GM12878 (cell line): ENCODE data around the gene GAS2. TPM values are rescaled to one million over a fixed set of nuclear protein-coding genes. Genes with fewer than 3 reads are reported as not detected.

Source experiments
- ATAC-seq: fragments of 200-7000 bp; cut with Tn5 transposase; 3 replicates; pipeline ENCODE4 v1.9.1; 2020; ENCODE audit warnings: mild to moderate bottlenecking, moderate library complexity
- BruUV-seq: library from RNA; stranded (reverse); fragments of 400-500 nt; replicated peaks from 2 replicates; lab custom pipeline; 2021; lab: Mats Ljungman, UMichigan
- CTCF ChIA-PET: fragments of 300-600 bp; sonication (Branson Sonifier 250); formaldehyde crosslinking; extraction: SDS; loops from one replicate; lab custom pipeline; 2021; ENCODE audit warnings: inconsistent platforms; lab: Yijun Ruan, JAX
- POLR2A ChIA-PET: fragments of 350-600 bp; formaldehyde crosslinking; extraction: SDS; loops from one replicate; lab custom pipeline; 2021; ENCODE audit warnings: inconsistent platforms; lab: Charles Lee
- RAD21 ChIA-PET: fragments of 300-600 bp; sonication (Branson Sonifier 250); formaldehyde crosslinking; loops from one replicate; lab custom pipeline; 2023; ENCODE audit warnings: antibody characterized with exemption; ENCODE audit not compliant: unreplicated experiment; lab: Charles Lee
- SMC1A ChIA-PET: fragments of 300-600 bp; sonication (Branson Sonifier 250); formaldehyde crosslinking; loops from one replicate; lab custom pipeline; 2023; ENCODE audit not compliant: unreplicated experiment, uncharacterized antibody; lab: Charles Lee
- DNase-seq: peaks from one replicate; pipeline ENCODE4 v3.0.0-alpha.2; 2011; ENCODE audit warnings: low read depth, low spot score
- FAIRE-seq: peaks from 3 replicates; lab custom pipeline; 2011; peaks lifted over from hg19 to GRCh38; lab: Jason Lieb, UNC
- H2AFZ ChIP-seq: 2 replicates; pipeline ENCODE4 v1.6.0; 2011; ENCODE audit warnings: low read depth, low read length, control low read depth; ENCODE audit not compliant: control insufficient read depth
- H3K27ac ChIP-seq: 2 replicates; pipeline ENCODE4 v1.5.1; 2011; ENCODE audit warnings: control low read depth; ENCODE audit not compliant: control insufficient read depth, insufficient read depth
- H3K27me3 ChIP-seq, 2 experiments: replicated peaks in 1 of 2; 2 replicates each; pipeline versions ENCODE4 v1.6.0 to v1.6.1; 2011; ENCODE audit warnings: low read length in 1 of 2; ENCODE audit not compliant: control insufficient read depth in 2 of 2, insufficient read depth in 2 of 2
- H3K36me3 ChIP-seq, 2 experiments: 2 replicates each; pipeline ENCODE4 v1.5.1; 2011; ENCODE audit warnings: low read length in 1 of 2; ENCODE audit not compliant: control insufficient read depth in 2 of 2, insufficient read depth in 2 of 2
- H3K4me1 ChIP-seq: 2 replicates; pipeline ENCODE4 v1.6.1; 2011; ENCODE audit warnings: mild to moderate bottlenecking, low read length, moderate library complexity, mixed read lengths; ENCODE audit not compliant: control insufficient read depth, insufficient read depth
- H3K4me2 ChIP-seq: 2 replicates; pipeline ENCODE4 v1.6.0; 2011; ENCODE audit warnings: control low read depth; ENCODE audit not compliant: control insufficient read depth, insufficient read depth
- H3K4me3 ChIP-seq: fragments of 200-600 bp; sonication (generic); 2 replicates; pipeline ENCODE4 v1.5.1; 2016
- H3K79me2 ChIP-seq: 2 replicates; pipeline ENCODE4 v1.6.0; 2011; ENCODE audit warnings: low read length; ENCODE audit not compliant: control insufficient read depth, insufficient read depth
- H3K9ac ChIP-seq: 2 replicates; pipeline ENCODE4 v1.8.0; 2011; ENCODE audit warnings: low read length, control low read depth, mixed read lengths; ENCODE audit not compliant: control insufficient read depth, insufficient read depth
- H3K9me3 ChIP-seq: replicated peaks from 3 replicates; pipeline ENCODE4 v1.5.1; 2011; ENCODE audit warnings: mild to moderate bottlenecking, low read length; ENCODE audit not compliant: control insufficient read depth, insufficient read depth
- H4K20me1 ChIP-seq: 2 replicates; pipeline ENCODE4 v1.6.0; 2011; ENCODE audit not compliant: control insufficient read depth, insufficient read depth
- ASH2L ChIP-seq: fragments of 300-600, 200-600 bp; sonication (generic); IDR thresholded peaks from 2 replicates; pipeline ENCODE4 v1.6.1; 2017; ENCODE audit warnings: low read depth, mild to moderate bottlenecking, borderline replicate concordance
- CHD2 ChIP-seq: IDR thresholded peaks from 2 replicates; pipeline ENCODE4 v1.6.1; 2011; ENCODE audit warnings: low read depth, low read length, improper control_type of control experiment, borderline replicate concordance
- IRF3 ChIP-seq: fragments of 450-650 bp; IDR thresholded peaks from 2 replicates; pipeline ENCODE4 v1.6.1; 2014; ENCODE audit warnings: mild to moderate bottlenecking
- NRF1 ChIP-seq: conservative IDR thresholded peaks from 2 replicates; pipeline ENCODE4 v1.6.1; 2011; ENCODE audit warnings: mild to moderate bottlenecking, low read depth, low read length, improper control_type of control experiment
- POLR2A ChIP-seq: IDR thresholded peaks from 2 replicates; pipeline ENCODE4 v1.6.1; 2011; ENCODE audit warnings: low read depth, mild to moderate bottlenecking, low read length
- SIX5 ChIP-seq: IDR thresholded peaks from 2 replicates; pipeline ENCODE4 v1.6.1; 2011; ENCODE audit warnings: mild to moderate bottlenecking, low read depth, low read length, moderate library complexity; ENCODE audit not compliant: severe bottlenecking
- SMAD5 ChIP-seq: IDR thresholded peaks from 2 replicates; pipeline ENCODE4 v1.6.1; 2016; ENCODE audit warnings: antibody characterized with exemption, low read depth
- SMARCA5 ChIP-seq: fragments of 450-650 bp; IDR thresholded peaks from 2 replicates; pipeline ENCODE4 v1.6.1; 2017; ENCODE audit warnings: mild to moderate bottlenecking
- WRNIP1 ChIP-seq: IDR thresholded peaks from 2 replicates; pipeline ENCODE4 v1.6.1; 2011; ENCODE audit warnings: low read depth, low read length, improper control_type of control experiment, borderline replicate concordance
- ZBTB33 ChIP-seq: fragments of 450-650 bp; IDR thresholded peaks from 2 replicates; pipeline ENCODE4 v1.6.1; 2017; ENCODE audit warnings: mild to moderate bottlenecking
- ZBTB40 ChIP-seq: fragments of 450-650 bp; IDR thresholded peaks from 2 replicates; pipeline ENCODE4 v1.6.1; 2016; ENCODE audit warnings: mild to moderate bottlenecking, moderate library complexity, borderline replicate concordance
- ZNF592 ChIP-seq: fragments of 450-650 bp; IDR thresholded peaks from 2 replicates; pipeline ENCODE4 v1.6.1; 2017; ENCODE audit warnings: mild to moderate bottlenecking, moderate library complexity
- WGBS: methylation state at CpG from one replicate; pipeline ENCODE4 v1.1.6; 2016; ENCODE audit warnings: low lambda C conversion rate; ENCODE audit not compliant: insufficient replicate concordance, insufficient coverage; ENCODE audit errors: missing lambda C conversion rate; 5-methylcytosine and 5-hydroxymethylcytosine counted together
- in situ Hi-C: fragments of 300-500 bp; cut with MboI; formaldehyde crosslinking; loops from 9 replicates; pipeline ENCODE4 v1.14.3; 2018; ENCODE audit warnings: mixed read lengths
- intact Hi-C: fragments of 100-400 bp; cut with micrococcal nuclease; formaldehyde crosslinking; loops from one replicate; pipeline ENCODE4 v1.14.2; 2022; ENCODE audit not compliant: unreplicated experiment
- polyA plus RNA-seq, 11 experiments: library from polyadenylated mRNA; depleted of rRNA in 4 of 11; unstranded in 6 of 11; stranded (reverse) in 5 of 11; fragments of >200 nt; fragmentation: Nextera tagmentation in 4 of 11; fragmentation: Illumina TruSeq in 1 of 11; extraction: Ambion mirVana in 4 of 11; extraction: Trizol in 1 of 11; gene quantifications; 1 replicate in 1 of 11; 2 replicates in 10 of 11; pipeline versions ENCODE4 v1.2.1 to v1.2.3, GENCODE V29; 2011 to 2016; ENCODE audit warnings: inconsistent platforms in 2 of 11, missing spikeins in 2 of 11, low read depth in 1 of 11
- total RNA-seq, 4 experiments: library from RNA; depleted of rRNA in 3 of 4; stranded (reverse); fragments of >200 nt in 3 of 4; fragmentation: Illumina TruSeq in 1 of 4; extraction: Trizol in 1 of 4; gene quantifications; 2 replicates each; pipeline versions ENCODE4 v1.2.1 to v1.2.3, GENCODE V29; 2013 to 2021

GAS2 gene
- total and polyA plus RNA-seq, 10 of the 15 experiments (the other 5 are each of a cell fraction or from before 2014, with no cell fraction given), result 16.4 to 81.4 (median 26.2) TPM

- H2AFZ ChIP-seq, result no peak overlapping the region
- intact Hi-C loops, result no loop called here
- H3K27me3 ChIP-seq, result no peaks in the 10 kb centered on the region
- no peak for ATAC-seq
- no peaks in the 10 kb centered on the region; the same call in 2 of the 3 replicates for H3K9me3 ChIP-seq
- no peak for DNase-seq
- ChIA-PET SMC1A (interaction anchor here (0.7 to 2.2 kb wide), 6 partner anchors 10 to 37 kb away, joined by 4 to 6 read pairs (median 4); no protein-coding TSS in a partner anchor), CTCF (interaction anchor here (0.7 to 1.5 kb wide), 5 partner anchors 12 to 31 kb away, joined by 3 to 4 read pairs (median 3); no protein-coding TSS in a partner anchor), POLR2A (no interaction called here), RAD21 (interaction anchor here (1.0 to 1.6 kb wide), 2 partner anchors 24 to 36 kb away, joined by 4 read pairs; no protein-coding TSS in a partner anchor)
- H3K4me3 ChIP-seq, result no peak overlapping the region
- no peak overlapping the region for H3K9ac ChIP-seq
- H4K20me1 ChIP-seq, result no peaks in the 10 kb centered on the region
- no peak overlapping the region for H3K4me2 ChIP-seq
- no TSS peak for BruUV-seq
- no peaks in the 10 kb centered on the region for H3K4me1 ChIP-seq
- H3K79me2 ChIP-seq, result no peaks in the 10 kb centered on the region
- no peak for FAIRE-seq
- in situ Hi-C loops, result no loop called here
- no peaks in the 10 kb centered on the region for H3K36me3 ChIP-seq
- WGBS, result 73% methylated on average over 3 of the region's 3 CpGs
- H3K27ac ChIP-seq, result no peak overlapping the region
- TF ChIP-seq NRF1 (no peak), ASH2L (no peak), ZBTB33 (no peak), IRF3 (no peak), CHD2 (no peak), SMAD5 (no peak), WRNIP1 (no peak), ZBTB40 (no peak), SIX5 (no peak), POLR2A (no peak), SMARCA5 (no peak), ZNF592 (no peak)
Observed at GRCh38 chr11:22707119-22707899, 40.9 kb downstream of the GAS2 start.
